ENCODE data around the gene HPCAL4. TPM values are rescaled to one million over a fixed set of nuclear protein-coding genes. Genes with fewer than 3 reads are reported as not detected.

Gene HPCAL4
- total and polyA plus RNA-seq, 10 of the 15 experiments (the other 5 are each of a cell fraction or from before 2014, with no cell fraction given), result 0.05 to 0.18 (median 0.06) TPM; not detected in 5

DNA sequence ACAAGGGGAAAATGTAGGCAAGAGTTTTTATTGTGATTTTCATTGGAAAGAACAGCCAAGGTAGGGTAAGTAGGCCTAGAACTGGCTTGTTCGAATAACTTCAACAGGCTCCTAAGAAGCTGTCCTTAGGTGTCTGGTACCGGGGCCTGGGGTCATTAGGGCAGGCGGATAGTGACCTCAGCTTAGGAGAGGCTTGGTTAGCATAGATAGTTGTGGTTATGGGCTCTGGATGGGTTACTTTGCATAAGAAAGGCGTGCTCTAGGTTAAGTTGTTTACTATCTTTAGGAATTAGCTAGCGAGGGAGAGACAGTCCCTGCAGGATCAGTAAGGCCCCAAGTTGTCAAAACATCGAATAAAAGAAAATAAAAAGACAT, 20.7 kb upstream of the HPCAL4 start:
- intact Hi-C loops (cut with micrococcal nuclease; ENCODE audit: unreplicated experiment), result no loop called here
- Histone ChIP-seq H3K4me2 (ENCODE audit: control insufficient read depth, insufficient read depth) (no peak overlapping the region), H4K20me1 (ENCODE audit: control insufficient read depth, insufficient read depth) (no peaks in the 10 kb centered on the region), H3K27ac (ENCODE audit: control insufficient read depth, insufficient read depth) (no peak overlapping the region), H3K27me3 (replicated peaks in 1 of 2; ENCODE audit: control insufficient read depth in 2 of 2, insufficient read depth in 2 of 2, low read length in 1 of 2) (0 out of 4 replicates have a peak, but pooled peaks cover 0 to 2% of the 10 kb centered on the region in 2 experiments), H3K4me3 (no peak overlapping the region), H3K4me1 (ENCODE audit: control insufficient read depth, insufficient read depth, low read length) (no peaks in the 10 kb centered on the region), H3K9ac (ENCODE audit: control insufficient read depth, insufficient read depth, low read length) (no peak overlapping the region), H3K9me3 (replicated peaks; ENCODE audit: control insufficient read depth, insufficient read depth, low read length) (no peaks in the 10 kb centered on the region; the same call in 2 of the 3 replicates), H3K36me3 (ENCODE audit: control insufficient read depth in 2 of 2, insufficient read depth in 2 of 2, low read length in 1 of 2) (no peaks in the 10 kb centered on the region), H3K79me2 (ENCODE audit: control insufficient read depth, insufficient read depth, low read length) (no peaks in the 10 kb centered on the region), H2AFZ (ENCODE audit: control insufficient read depth, low read depth, low read length) (no peak overlapping the region)
- ATAC-seq (no peak), FAIRE-seq (no peak), DNase-seq (ENCODE audit: low read depth, low spot score) (no peak)
- no peak for TF ChIP-seq NR2F1 (conservative IDR thresholded peaks at IDR 0.05)
- TF ChIP-seq DPF2 (IDR thresholded peaks at IDR 0.05), result no peak
- TF ChIP-seq ZBTB4 (CRISPR knock-in tag; IDR thresholded peaks at IDR 0.05), result no peak
- TF ChIP-seq, protein P1, sequence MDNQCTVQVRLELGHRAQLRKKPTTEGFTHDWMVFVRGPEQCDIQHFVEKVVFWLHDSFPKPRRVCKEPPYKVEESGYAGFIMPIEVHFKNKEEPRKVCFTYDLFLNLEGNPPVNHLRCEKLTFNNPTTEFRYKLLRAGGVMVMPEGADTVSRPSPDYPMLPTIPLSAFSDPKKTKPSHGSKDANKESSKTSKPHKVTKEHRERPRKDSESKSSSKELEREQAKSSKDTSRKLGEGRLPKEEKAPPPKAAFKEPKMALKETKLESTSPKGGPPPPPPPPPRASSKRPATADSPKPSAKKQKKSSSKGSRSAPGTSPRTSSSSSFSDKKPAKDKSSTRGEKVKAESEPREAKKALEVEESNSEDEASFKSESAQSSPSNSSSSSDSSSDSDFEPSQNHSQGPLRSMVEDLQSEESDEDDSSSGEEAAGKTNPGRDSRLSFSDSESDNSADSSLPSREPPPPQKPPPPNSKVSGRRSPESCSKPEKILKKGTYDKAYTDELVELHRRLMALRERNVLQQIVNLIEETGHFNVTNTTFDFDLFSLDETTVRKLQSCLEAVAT (IDR thresholded peaks at IDR 0.05), result no peak
- no peak for TF ChIP-seq FOS (IDR thresholded peaks at IDR 0.05; ENCODE audit: borderline replicate concordance, extremely low read depth, insufficient read length)
- TF ChIP-seq FOXM1 (IDR thresholded peaks at IDR 0.05; ENCODE audit: low read depth, low read length), result no peak
- no peak for TF ChIP-seq POU2F2 (IDR thresholded peaks at IDR 0.05; ENCODE audit: borderline replicate concordance, low read depth, low read length)
- no peak for TF ChIP-seq BHLHE40 (IDR thresholded peaks at IDR 0.05; ENCODE audit: borderline replicate concordance in 1 of 2, low read depth in 2 of 2, low read length in 1 of 2)
- TF ChIP-seq CREB1 (IDR thresholded peaks at IDR 0.05; ENCODE audit: low read depth), result no peak
- TF ChIP-seq NFXL1 (IDR thresholded peaks at IDR 0.05; ENCODE audit: borderline replicate concordance), result no peak
- no peak for TF ChIP-seq SREBF1 (IDR thresholded peaks at IDR 0.05; ENCODE audit: low read length)
- TF ChIP-seq LARP7 (IDR thresholded peaks at IDR 0.05), result no peak
- no peak for TF ChIP-seq HSF1 (IDR thresholded peaks at IDR 0.05; ENCODE audit: low read depth, low read length)
- TF ChIP-seq WRNIP1 (IDR thresholded peaks at IDR 0.05; ENCODE audit: borderline replicate concordance, low read depth, low read length), result no peak
- no peak for TF ChIP-seq E2F8 (IDR thresholded peaks at IDR 0.05; ENCODE audit: low read depth, partially characterized antibody)
- TF ChIP-seq CHD1 (IDR thresholded peaks at IDR 0.05; ENCODE audit: low read depth, low read length), result no peak
- TF ChIP-seq SP1 (IDR thresholded peaks at IDR 0.05; ENCODE audit: low read depth, low read length), result no peak
- in situ Hi-C loops (cut with MboI), result no loop called here
- BruUV-seq (replicated peaks), result no TSS peak
- ChIA-PET SMC1A (ENCODE audit: uncharacterized antibody, unreplicated experiment) (interaction anchor here (1.2 to 1.9 kb wide), 3 partner anchors 8 to 87 kb away, joined by 3 to 4 read pairs (median 3); no protein-coding TSS in a partner anchor), POLR2A (interaction anchor here (0.6 kb wide), 1 partner anchor 237 kb away, joined by 6 read pairs; no protein-coding TSS in a partner anchor), CTCF (interaction anchor here (0.6 to 2.4 kb wide), 6 partner anchors 8 to 840 kb away, joined by 3 to 8 read pairs (median 4); no protein-coding TSS in a partner anchor), RAD21 (ENCODE audit: unreplicated experiment) (interaction anchor here (1.0 kb wide), 1 partner anchor 39 kb away, joined by 3 read pairs; no protein-coding TSS in a partner anchor)
- WGBS (ENCODE audit: insufficient coverage, insufficient replicate concordance, low lambda C conversion rate, missing lambda C conversion rate), result 48% methylated on average over 6 of the region's 6 CpGs

Measured in GM12878 (cell line).